Psoas muscle (tissue), 8 donors: Measurements from ENCODE around the gene TACR3. TPM values are rescaled to one million over a fixed set of nuclear protein-coding genes. Genes with fewer than 3 reads are reported as not detected.

Source experiments
- ATAC-seq, 4 donors: fragments of 200-7000 bp; cut with Tn5 transposase; one replicate each; pipeline ENCODE4 v1.9.1; 2020; ENCODE audit warnings: moderate library complexity in 3 of 4, mild to moderate bottlenecking in 2 of 4
- DNase-seq, 2 donors: peaks; one replicate each; pipeline ENCODE4 v3.0.0-alpha.2; 2020
- H3K27ac ChIP-seq: fragments of 200-600 bp; one replicate; pipeline ENCODE4 v1.8.0; 2022
- H3K27me3 ChIP-seq, 3 donors: fragments of 200-600 bp in 1 of 3; one replicate each; pipeline versions ENCODE4 v1.6.1 to v1.8.0; 2013 to 2022; ENCODE audit warnings: low read length in 2 of 3, mild to moderate bottlenecking in 2 of 3, moderate library complexity in 1 of 3; ENCODE audit not compliant: insufficient read depth in 3 of 3
- H3K36me3 ChIP-seq, 2 donors: fragments of 200-600 bp in 1 of 2; one replicate each; pipeline versions ENCODE4 v1.6.1 to v1.8.0; 2013 to 2022; ENCODE audit warnings: low read depth in 1 of 2, mild to moderate bottlenecking in 1 of 2, moderate library complexity in 1 of 2; ENCODE audit not compliant: insufficient read depth in 1 of 2
- H3K4me1 ChIP-seq: fragments of 200-600 bp; one replicate; pipeline ENCODE4 v1.8.0; 2022
- H3K4me3 ChIP-seq: fragments of 200-600 bp; one replicate; pipeline ENCODE4 v1.8.0; 2022; ENCODE audit warnings: mild to moderate bottlenecking
- H3K9me3 ChIP-seq: fragments of 200-600 bp; one replicate; pipeline ENCODE4 v1.8.0; 2022
- CTCF ChIP-seq: fragments of 200-600 bp; IDR thresholded peaks from one replicate; pipeline ENCODE4 v1.8.0; 2022; ENCODE audit warnings: antibody characterized with exemption
- WGBS, 3 donors: extraction: QIAGEN DNeasy Blood & Tissue Kit; methylation state at CpG; one replicate each; pipeline versions ENCODE4 v1.1.6 to v1.1.7; 2013; 5-methylcytosine and 5-hydroxymethylcytosine counted together
- intact Hi-C, 2 donors: fragments of 100-400 bp; cut with DNase I; formaldehyde crosslinking; loops; one replicate each; pipeline versions ENCODE4 v1.11.0 to v1.14.2; 2022
- long read RNA-seq, 2 donors: library from polyadenylated mRNA; unstranded; transcript quantifications; one replicate each; pipeline ENCODE4 v2.0.0, GENCODE V29; 2021
- polyA plus RNA-seq, 3 donors: library from polyadenylated mRNA; stranded (reverse); fragments of 200-250 nt; gene quantifications; one replicate each; pipeline ENCODE4 v1.2.3, GENCODE V29; 2013
- total RNA-seq, 4 donors: library from RNA; stranded (reverse); fragmentation: NEBNext Ultra II Directional in 2 of 4; extraction: Animal tissue kit (Norgen Biotek cat#: 25700) in 2 of 4; gene quantifications; one replicate each; pipeline versions ENCODE4 v1.2.1 to v1.2.4, GENCODE V29; 2021 to 2023
- donor health status: healthy with polysubstance abuse.
- donor health status: DM: no; HTN: no; CAD: no; lungs with moderate emphysema.
- donor health status: Bipolar disorder and iron deficiency.
- donor health status: healthy.
- donor health status: DM: yes; HTN: yes; CAD: no.
- donor health status: DM: no; HTN: no; CAD: no.
- donor health status: DM: no; HTN: no; CAD: no.
- donor health status: DM: yes; HTN: yes; CAD: no.

The TACR3 gene
- total RNA-seq = under 1 TPM in 3 of 4 donors, not detected in 1; 0.05 to 0.11 (median 0.08) TPM
- polyA plus RNA-seq = under 1 TPM; 0.01 to 0.06 (median 0.04) TPM
- long read RNA-seq, donor 1 = 0 reads
- long read RNA-seq, donor 2 = 0 reads

- Histone ChIP-seq H3K9me3 (no peaks in the 10 kb centered on the region), H3K36me3 (no peaks in the 10 kb centered on the region), H3K27ac (no peak within 1 kb of the TSS), H3K27me3 (peaks cover 0 to 3% (median 0%) of the 10 kb centered on the region in 3 donors), H3K4me3 (peak within 1 kb of the TSS; percentile 42), H3K4me1 (no peaks in the 10 kb centered on the region)
- TF ChIP-seq CTCF = no peak
- WGBS, 3 donors = 1 to 2% (median 1%) methylated on average over 20 of the region's 20 CpGs
- no peak for DNase-seq
- intact Hi-C loops = no loop called here
- ATAC-seq = no peak
Measured at GRCh38 chr4:103719830-103720207, at the start of gene TACR3. Gene TACR3, minus strand, starts transcription at chr4:103719985. Its CDS starts 310 bp downstream, at chr4:103719675.

GRCh38 chr4:103757631-103758030, 37.8 kb upstream of the TACR3 start:
- no peak for TF ChIP-seq CTCF
- no peaks in the 10 kb centered on the region for H3K36me3 ChIP-seq
- ATAC-seq (no peak), DNase-seq (no peak)
- no peaks in the 10 kb centered on the region for H3K4me1 ChIP-seq
- no peak overlapping the region for H3K4me3 ChIP-seq
- H3K9me3 ChIP-seq = no peaks in the 10 kb centered on the region
- no peak overlapping the region for H3K27ac ChIP-seq
- 78 to 83% (median 80%) methylated on average over 2 of the region's 2 CpGs for WGBS, 3 donors
- H3K27me3 ChIP-seq = no peaks in the 10 kb centered on the region
- intact Hi-C loops = no loop called here

GRCh38 chr4:103756741-103757140, 37.0 kb upstream of the TACR3 start:
- Histone ChIP-seq H3K4me1 (no peaks in the 10 kb centered on the region), H3K4me3 (no peak overlapping the region), H3K27me3 (no peaks in the 10 kb centered on the region), H3K9me3 (no peaks in the 10 kb centered on the region), H3K27ac (no peak overlapping the region), H3K36me3 (no peaks in the 10 kb centered on the region)
- ATAC-seq (no peak), DNase-seq (no peak)
- intact Hi-C loops = no loop called here
- no peak for TF ChIP-seq CTCF

- no peak overlapping the region for H3K27ac ChIP-seq
- H3K9me3 ChIP-seq = no peaks in the 10 kb centered on the region
- no peaks in the 10 kb centered on the region for H3K36me3 ChIP-seq
- ATAC-seq = peak in 1 of 4 donors; percentile 44
- 43 to 63% (median 49%) methylated on average over 3 of the region's 3 CpGs for WGBS, 3 donors
- H3K27me3 ChIP-seq = no peaks in the 10 kb centered on the region
- H3K4me3 ChIP-seq = no peak overlapping the region
- H3K4me1 ChIP-seq = no peaks in the 10 kb centered on the region
- intact Hi-C loops = no loop called here
- TF ChIP-seq CTCF = no peak
- no peak for DNase-seq
Measured at GRCh38 chr4:103754844-103755243, 35.1 kb upstream of the TACR3 start.
